Glutamatergic neuron (in vitro differentiated cells): ENCODE data around the gene F2R. TPM values are rescaled to one million over a fixed set of nuclear protein-coding genes. Genes with fewer than 3 reads are reported as not detected.

Experiments
- DNase-seq: peaks from one replicate; pipeline ENCODE4 v3.0.0; 2022
- H3K27ac Mint-ChIP-seq: one replicate; pipeline ENCODE4 v1.8.0; 2020; ENCODE audit warnings: mild to moderate bottlenecking, mixed read lengths, inconsistent platforms; ENCODE audit not compliant: unreplicated experiment
- H3K27me3 Mint-ChIP-seq: one replicate; pipeline ENCODE4 v1.8.0; 2020; ENCODE audit warnings: mild to moderate bottlenecking, moderate library complexity, mixed read lengths, inconsistent platforms; ENCODE audit not compliant: unreplicated experiment
- H3K36me3 Mint-ChIP-seq: one replicate; pipeline ENCODE4 v1.8.0; 2020; ENCODE audit warnings: mild to moderate bottlenecking, mixed read lengths, inconsistent platforms; ENCODE audit not compliant: unreplicated experiment
- H3K4me1 Mint-ChIP-seq: one replicate; pipeline ENCODE4 v1.8.0; 2020; ENCODE audit warnings: mild to moderate bottlenecking, low read depth, mixed read lengths, inconsistent platforms; ENCODE audit not compliant: unreplicated experiment
- H3K4me3 Mint-ChIP-seq: one replicate; pipeline ENCODE4 v1.8.0; 2020; ENCODE audit warnings: mild to moderate bottlenecking, mixed read lengths, inconsistent platforms; ENCODE audit not compliant: unreplicated experiment
- H3K9me3 Mint-ChIP-seq: one replicate; pipeline ENCODE4 v1.8.0; 2020; ENCODE audit warnings: mild to moderate bottlenecking, moderate library complexity, mixed read lengths, inconsistent platforms; ENCODE audit not compliant: unreplicated experiment
- CTCF ChIP-seq: fragments of 200-600 bp; sonication (generic); IDR thresholded peaks from one replicate; pipeline ENCODE4 v1.5.0; 2021; ENCODE audit not compliant: partially characterized antibody, unreplicated experiment
- total RNA-seq: library from RNA; stranded (reverse); fragmentation: NEBNext Ultra II Directional; extraction: Animal tissue kit (Norgen Biotek cat#: 25700); gene quantifications from one replicate; pipeline ENCODE4 v1.2.1, GENCODE V29; 2021; ENCODE audit not compliant: unreplicated experiment

Gene F2R
- total RNA-seq, 1 donor from 2014 or later, result 59.3 TPM

GRCh38 chr5:76693141-76693540 is 22.8 kb upstream of the F2R start:
- Mint-ChIP-seq H3K4me3 (no peak overlapping the region), H3K4me1 (no peaks in the 10 kb centered on the region), H3K9me3 (no peaks in the 10 kb centered on the region), H3K36me3 (no peaks in the 10 kb centered on the region), H3K27ac (no peak overlapping the region), H3K27me3 (no peaks in the 10 kb centered on the region)
- no peak for DNase-seq
- TF ChIP-seq CTCF, result no peak

- Mint-ChIP-seq H3K4me3 (no peak overlapping the region), H3K4me1 (no peaks in the 10 kb centered on the region), H3K9me3 (no peaks in the 10 kb centered on the region), H3K27me3 (no peaks in the 10 kb centered on the region), H3K36me3 (no peaks in the 10 kb centered on the region), H3K27ac (no peak overlapping the region)
- no peak for TF ChIP-seq CTCF
- DNase-seq, result no peak
Observed at GRCh38 chr5:76694317-76694716, 21.6 kb upstream of the F2R start.

GRCh38 chr5:76695346-76695745 is 20.6 kb upstream of the F2R start:
- Mint-ChIP-seq H3K36me3 (no peaks in the 10 kb centered on the region), H3K27ac (no peak overlapping the region), H3K4me3 (no peak overlapping the region), H3K27me3 (no peaks in the 10 kb centered on the region), H3K9me3 (no peaks in the 10 kb centered on the region), H3K4me1 (no peaks in the 10 kb centered on the region)
- TF ChIP-seq CTCF, result no peak
- DNase-seq, result no peak

GRCh38 chr5:76696251-76696650 is 19.7 kb upstream of the F2R start:
- Mint-ChIP-seq H3K27me3 (no peaks in the 10 kb centered on the region), H3K27ac (no peak overlapping the region), H3K36me3 (no peaks in the 10 kb centered on the region), H3K9me3 (no peaks in the 10 kb centered on the region), H3K4me3 (no peak overlapping the region), H3K4me1 (no peaks in the 10 kb centered on the region)
- DNase-seq, result no peak
- no peak for TF ChIP-seq CTCF

GRCh38 chr5:76697670-76698069 is 18.3 kb upstream of the F2R start:
- no peak for DNase-seq
- Mint-ChIP-seq H3K4me3 (no peak overlapping the region), H3K36me3 (no peaks in the 10 kb centered on the region), H3K27ac (no peak overlapping the region), H3K9me3 (no peaks in the 10 kb centered on the region), H3K4me1 (no peaks in the 10 kb centered on the region), H3K27me3 (no peaks in the 10 kb centered on the region)
- no peak for TF ChIP-seq CTCF
